HG03565 (cell line): ENCODE results near the gene UNKL.
"Not testable (repeated sequence)": the region's sequence is repeated elsewhere in the genome, so short reads cannot be mapped to it uniquely, and the experiment has no call there.

Experiments
- ATAC-seq: cut with Tn5 transposase; IDR thresholded peaks from one replicate; pipeline ENCODE4 v1.9.1; 2021; ENCODE audit warnings: mild to moderate bottlenecking, moderate library complexity; ENCODE audit not compliant: unreplicated experiment

The UNKL gene

GRCh38 chr16:1446296-1447080 lies 32.0 kb upstream of the UNKL start:
- no peak for ATAC-seq

- ATAC-seq = no peak
Observed at GRCh38 chr16:1445518-1446203, 31.2 kb upstream of the UNKL start.

GRCh38 chr16:1444730-1445517 lies 30.4 kb upstream of the UNKL start:
- no peak for ATAC-seq

GRCh38 chr16:1443980-1444729 lies 29.7 kb upstream of the UNKL start, which contains the start of gene CCDC154:
Gene CCDC154, minus strand, starts transcription at chr16:1444556. Its CDS starts 234 bp downstream, at chr16:1444322.
- no peak for ATAC-seq

GRCh38 chr16:1443403-1443973 lies 29.0 kb upstream of the UNKL start:
- ATAC-seq = no peak

- ATAC-seq = no peak
Observed at GRCh38 chr16:1442697-1443096, 28.2 kb upstream of the UNKL start.

GRCh38 chr16:1441391-1441829 lies 26.9 kb upstream of the UNKL start:
- no peak for ATAC-seq

- ATAC-seq = not testable (repeated sequence)
Observed at GRCh38 chr16:1439699-1440074, 25.2 kb upstream of the UNKL start.

GRCh38 chr16:1439058-1439698 lies 24.7 kb upstream of the UNKL start:
- ATAC-seq = no peak

GRCh38 chr16:1438229-1439057 lies 23.9 kb upstream of the UNKL start:
- ATAC-seq = no peak

- no peak for ATAC-seq
Observed at GRCh38 chr16:1437606-1438005, 23.1 kb upstream of the UNKL start.

GRCh38 chr16:1436731-1437355 lies 22.3 kb upstream of the UNKL start:
- no peak for ATAC-seq

- no peak for ATAC-seq
Observed at GRCh38 chr16:1435921-1436697, 21.6 kb upstream of the UNKL start.

GRCh38 chr16:1434644-1435592 lies 20.4 kb upstream of the UNKL start:
- ATAC-seq = no peak

- ATAC-seq = no peak
Observed at GRCh38 chr16:1433756-1434155, 19.3 kb upstream of the UNKL start.

GRCh38 chr16:1433263-1433560 lies 18.7 kb upstream of the UNKL start:
- no peak for ATAC-seq
